Activated CD4-positive, alpha-beta T cell treated with anti-CD3 and anti-CD28 coated beads for 24 hours (primary cell): ENCODE data around the gene TMEM217.

Experiments
- DNase-seq, 2 donors: peaks; one replicate each; pipeline ENCODE4 v3.0.0-alpha.2; 2020; ENCODE audit warnings: low read depth in 2 of 2

The TMEM217 gene

GRCh38 chr6:37244430-37245310 lies 13.3 kb downstream of the TMEM217 start:
- DNase-seq = no peak

- no peak for DNase-seq
Observed at GRCh38 chr6:37243816-37244370, 14.1 kb downstream of the TMEM217 start.

GRCh38 chr6:37243131-37243815 lies 14.7 kb downstream of the TMEM217 start:
- DNase-seq = no peak

- DNase-seq = no peak
Observed at GRCh38 chr6:37242429-37243052, 15.4 kb downstream of the TMEM217 start.

GRCh38 chr6:37241775-37242428 lies 16.0 kb downstream of the TMEM217 start:
- no peak for DNase-seq

GRCh38 chr6:37241131-37241530 lies 16.8 kb downstream of the TMEM217 start:
- DNase-seq = no peak

- peak; percentile 71 to 73 for DNase-seq
Observed at GRCh38 chr6:37239950-37240713, 17.8 kb downstream of the TMEM217 start.

GRCh38 chr6:37239526-37239925 lies 18.4 kb downstream of the TMEM217 start:
- DNase-seq = no peak

- no peak for DNase-seq
Observed at GRCh38 chr6:37238381-37238780, 19.6 kb downstream of the TMEM217 start.

GRCh38 chr6:37237789-37238188 lies 20.2 kb downstream of the TMEM217 start:
- no peak for DNase-seq

GRCh38 chr6:37236921-37237320 lies 21.0 kb downstream of the TMEM217 start:
- no peak for DNase-seq

- DNase-seq = no peak
Observed at GRCh38 chr6:37233541-37233940, 24.4 kb downstream of the TMEM217 start.

- no peak for DNase-seq
Observed at GRCh38 chr6:37232430-37233017, 25.4 kb downstream of the TMEM217 start.

GRCh38 chr6:37230104-37230503 lies 27.8 kb downstream of the TMEM217 start:
- DNase-seq = no peak

- DNase-seq = no peak
Observed at GRCh38 chr6:37225350-37226169, 32.4 kb downstream of the TMEM217 start.

- DNase-seq = no peak
Observed at GRCh38 chr6:37222992-37223391, 35.0 kb downstream of the TMEM217 start.

- DNase-seq = peak; percentile 51 to 62
Observed at GRCh38 chr6:37222125-37222967, 35.6 kb downstream of the TMEM217 start.

- DNase-seq = no peak
Observed at GRCh38 chr6:37221585-37222124, 36.3 kb downstream of the TMEM217 start.
